Tibial nerve (tissue), 3 donors: ENCODE data around the gene SLX9.

Experiments used
- CTCF ChIP-seq, 5 experiments: fragments of 200-600 bp in 3 of 5; fragments of 450-650 bp in 2 of 5; sonication (generic) in 3 of 5; IDR thresholded peaks; one replicate each; pipeline ENCODE4 v1.5.1; 2016 to 2019; ENCODE audit warnings: antibody characterized with exemption in 5 of 5, mild to moderate bottlenecking in 3 of 5, moderate library complexity in 2 of 5
- POLR2A ChIP-seq, 2 donors: fragments of 450-650 bp; IDR thresholded peaks; one replicate each; pipeline ENCODE4 v1.6.1; 2017; ENCODE audit warnings: antibody characterized with exemption in 2 of 2, mild to moderate bottlenecking in 2 of 2, moderate library complexity in 2 of 2

- TF ChIP-seq POLR2A (IDR thresholded peaks at IDR 0.05), result no peak
- TF ChIP-seq CTCF (IDR thresholded peaks at IDR 0.05), result no peak
Observed at GRCh38 chr21:44964381-44964780, 24.6 kb downstream of the SLX9 start.
